H9 (cell line): ENCODE data around the gene MRPL23. TPM values are rescaled to one million over a fixed set of nuclear protein-coding genes. Genes with fewer than 3 reads are reported as not detected.

ENCODE experiments used
- DNase-seq: peaks from one replicate; pipeline ENCODE4 v3.0.0-alpha.2; 2017
- H2AFZ ChIP-seq: one replicate; pipeline ENCODE4 v1.6.1; 2013; ENCODE audit warnings: mild to moderate bottlenecking, low read length, control low read depth, moderate library complexity
- H2AK5ac ChIP-seq: 2 replicates; pipeline ENCODE4 v1.6.1; 2013; ENCODE audit warnings: low read length, control low read depth, mixed read lengths; ENCODE audit not compliant: insufficient read length
- H2BK120ac ChIP-seq: one replicate; pipeline ENCODE4 v1.6.1; 2013; ENCODE audit warnings: low read depth, mild to moderate bottlenecking, low read length, control low read depth, inconsistent platforms; ENCODE audit not compliant: poor library complexity, severe bottlenecking
- H2BK12ac ChIP-seq: 2 replicates; pipeline ENCODE4 v1.6.1; 2013; ENCODE audit warnings: low read length, control low read depth, mixed read lengths, low read depth; ENCODE audit not compliant: insufficient read length
- H2BK15ac ChIP-seq: 2 replicates; pipeline ENCODE4 v1.6.1; 2013; ENCODE audit warnings: low read depth, low read length, control low read depth
- H2BK20ac ChIP-seq: one replicate; pipeline ENCODE4 v1.6.1; 2013; ENCODE audit warnings: low read depth, mild to moderate bottlenecking, low read length, control low read depth, inconsistent platforms; ENCODE audit not compliant: poor library complexity, severe bottlenecking
- H2BK5ac ChIP-seq: 2 replicates; pipeline ENCODE4 v1.6.1; 2013; ENCODE audit warnings: low read length, control low read depth, mixed read lengths; ENCODE audit not compliant: insufficient read length
- H3K14ac ChIP-seq: 2 replicates; pipeline ENCODE4 v1.6.1; 2013; ENCODE audit warnings: low read length, control low read depth; ENCODE audit not compliant: insufficient read depth
- H3K18ac ChIP-seq: 2 replicates; pipeline ENCODE4 v1.6.1; 2013; ENCODE audit warnings: low read depth, mild to moderate bottlenecking, mixed read lengths, low read length, control low read depth; ENCODE audit not compliant: insufficient read length
- H3K23ac ChIP-seq: 2 replicates; pipeline ENCODE4 v1.6.1; 2013; ENCODE audit warnings: low read length, control low read depth, mixed read lengths, low read depth; ENCODE audit not compliant: insufficient read length
- H3K23me2 ChIP-seq: 2 replicates; pipeline ENCODE4 v1.6.1; 2013; ENCODE audit warnings: low read depth, mild to moderate bottlenecking, mixed read lengths, low read length, control low read depth; ENCODE audit not compliant: insufficient read length, poor library complexity, severe bottlenecking
- H3K27ac ChIP-seq: 2 replicates; pipeline ENCODE4 v1.5.1; 2013; ENCODE audit warnings: low read length, control low read depth, mixed read lengths, low read depth; ENCODE audit not compliant: insufficient read length
- H3K27me3 ChIP-seq: 2 replicates; pipeline ENCODE4 v1.6.1; 2013; ENCODE audit warnings: low read length, control low read depth, inconsistent platforms; ENCODE audit not compliant: insufficient read depth
- H3K4ac ChIP-seq: 2 replicates; pipeline ENCODE4 v1.6.1; 2013; ENCODE audit warnings: low read depth, mild to moderate bottlenecking, control low read depth, inconsistent platforms, low read length, moderate library complexity
- H3K4me1 ChIP-seq: 2 replicates; pipeline ENCODE4 v1.6.1; 2013; ENCODE audit warnings: low read length, control low read depth, inconsistent platforms; ENCODE audit not compliant: insufficient read depth
- H3K4me2 ChIP-seq: 2 replicates; pipeline ENCODE4 v1.6.1; 2013; ENCODE audit warnings: low read length, control low read depth, mixed read lengths; ENCODE audit not compliant: insufficient read length, insufficient read depth
- H3K56ac ChIP-seq: 2 replicates; pipeline ENCODE4 v1.6.1; 2013; ENCODE audit warnings: low read depth, mild to moderate bottlenecking, mixed read lengths, low read length, control low read depth; ENCODE audit not compliant: insufficient read length
- H3K79me1 ChIP-seq: 2 replicates; pipeline ENCODE4 v1.6.1; 2013; ENCODE audit warnings: low read depth, mild to moderate bottlenecking, moderate library complexity, low read length, control low read depth, inconsistent platforms; ENCODE audit not compliant: insufficient read depth, poor library complexity, severe bottlenecking
- H3K79me2 ChIP-seq: 2 replicates; pipeline ENCODE4 v1.6.1; 2013; ENCODE audit warnings: low read length, control low read depth, inconsistent platforms; ENCODE audit not compliant: insufficient read depth
- H3K9ac ChIP-seq: 2 replicates; pipeline ENCODE4 v1.6.1; 2013; ENCODE audit warnings: low read length, control low read depth, mixed read lengths; ENCODE audit not compliant: insufficient read length; ENCODE audit errors: extremely low read depth
- H3K9me3 ChIP-seq: one replicate; pipeline ENCODE4 v1.6.1; 2013; ENCODE audit warnings: low read depth, low read length, inconsistent platforms; ENCODE audit not compliant: control insufficient read depth
- H3T11ph ChIP-seq: one replicate; pipeline ENCODE4 v1.6.1; 2013; ENCODE audit warnings: mild to moderate bottlenecking, low read length, control low read depth, inconsistent platforms
- H4K20me1 ChIP-seq: one replicate; pipeline ENCODE4 v1.6.1; 2013; ENCODE audit not compliant: control insufficient read depth, insufficient read length, insufficient read depth
- H4K5ac ChIP-seq: 2 replicates; pipeline ENCODE4 v1.6.1; 2013; ENCODE audit warnings: low read depth, mild to moderate bottlenecking, mixed read lengths, low read length, control low read depth; ENCODE audit not compliant: insufficient read length
- H4K8ac ChIP-seq: replicated peaks from 2 replicates; pipeline ENCODE4 v1.6.1; 2013; ENCODE audit warnings: low read length, control low read depth, mixed read lengths, low read depth; ENCODE audit not compliant: insufficient read length
- H4K91ac ChIP-seq: 2 replicates; pipeline ENCODE4 v1.6.1; 2013; ENCODE audit warnings: low read depth, mild to moderate bottlenecking, moderate library complexity, mixed read lengths, low read length, control low read depth; ENCODE audit not compliant: insufficient read length
- H3K27ac Mint-ChIP-seq, 3 experiments: 2 replicates in 2 of 3; 3 replicates in 1 of 3; pipeline ENCODE4 v1.8.0; 2020 to 2021; ENCODE audit warnings: mixed read lengths in 3 of 3, mild to moderate bottlenecking in 1 of 3, moderate library complexity in 1 of 3
- H3K27me3 Mint-ChIP-seq: 2 replicates; pipeline ENCODE4 v1.8.0; 2021; ENCODE audit warnings: low read depth, mild to moderate bottlenecking, moderate library complexity, mixed read lengths
- H3K36me3 Mint-ChIP-seq, 3 experiments: 2 replicates in 2 of 3; 3 replicates in 1 of 3; pipeline ENCODE4 v1.8.0; 2020 to 2021; ENCODE audit warnings: low read depth in 3 of 3, mixed read lengths in 3 of 3; ENCODE audit not compliant: insufficient read depth in 1 of 3
- H3K4me1 Mint-ChIP-seq, 2 experiments: 2 replicates each; pipeline ENCODE4 v1.8.0; 2020; ENCODE audit warnings: mixed read lengths in 2 of 2
- H3K4me3 Mint-ChIP-seq, 2 experiments: 2 replicates in 1 of 2; 3 replicates in 1 of 2; pipeline ENCODE4 v1.8.0; 2020 to 2021; ENCODE audit warnings: mild to moderate bottlenecking in 2 of 2, mixed read lengths in 2 of 2, moderate library complexity in 1 of 2
- H3K9me3 Mint-ChIP-seq, 2 experiments: 2 replicates in 1 of 2; 3 replicates in 1 of 2; pipeline ENCODE4 v1.8.0; 2020; ENCODE audit warnings: mild to moderate bottlenecking in 2 of 2, mixed read lengths in 2 of 2, moderate library complexity in 1 of 2
- CTCF ChIP-seq: fragments of 200-600 bp; sonication (generic); conservative IDR thresholded peaks from 3 replicates; pipeline ENCODE4 v1.8.0; 2021; ENCODE audit warnings: antibody characterized with exemption, mild to moderate bottlenecking
- WGBS: extraction: QIAGEN DNeasy Blood & Tissue Kit; methylation state at CpG from one replicate; pipeline ENCODE4 v1.1.7; 2013; ENCODE audit warnings: missing lambda C conversion rate, low lambda C conversion rate, mixed read lengths; ENCODE audit not compliant: insufficient read length; ENCODE audit errors: extremely low coverage; 5-methylcytosine and 5-hydroxymethylcytosine counted together
- total RNA-seq: library from RNA; stranded (reverse); gene quantifications from 2 replicates; pipeline ENCODE4 v1.2.1, GENCODE V29; 2021

MRPL23 gene
- total RNA-seq, 1 experiment from 2014 or later: 67.3 TPM

DNA sequence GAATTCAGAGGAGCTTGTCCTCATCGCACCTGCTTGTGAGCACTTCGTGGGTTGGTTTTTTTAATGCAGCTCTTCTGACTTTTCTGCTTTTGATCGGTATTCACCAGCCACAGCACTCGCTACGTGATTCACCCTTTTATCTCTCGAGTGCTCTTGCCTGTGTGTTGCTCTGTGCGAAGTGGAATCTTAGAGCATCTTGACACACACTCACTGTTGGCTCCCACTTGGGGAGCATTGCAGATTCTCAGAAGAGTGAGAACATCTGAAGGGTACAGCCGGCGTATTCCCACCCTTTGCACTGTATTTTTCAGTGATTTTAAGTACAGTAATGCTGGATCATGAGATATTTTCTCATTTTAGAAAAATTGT, 16.7 kb upstream of the MRPL23 start:
- Histone ChIP-seq H2BK120ac (no peak overlapping the region), H3K23me2 (peaks cover 6% of the 10 kb centered on the region), H3K79me1 (no peaks in the 10 kb centered on the region), H3K79me2 (no peaks in the 10 kb centered on the region), H3K9ac (no peak overlapping the region), H2AK5ac (no peak overlapping the region), H3K4ac (no peak overlapping the region), H3K23ac (no peak overlapping the region), H2BK12ac (no peak overlapping the region), H3K9me3 (no peaks in the 10 kb centered on the region), H3T11ph (no peak overlapping the region), H2BK20ac (no peak overlapping the region), H2AFZ (no peak overlapping the region), H4K5ac (no peak overlapping the region), H2BK15ac (no peak overlapping the region), H3K14ac (no peak overlapping the region), H3K4me1 (no peaks in the 10 kb centered on the region), H3K18ac (no peak overlapping the region), H3K27ac (no peak overlapping the region), H3K4me2 (no peak overlapping the region), H4K8ac (no peak overlapping the region), H4K20me1 (no peaks in the 10 kb centered on the region), H3K27me3 (no peaks in the 10 kb centered on the region), H3K56ac (no peak overlapping the region), H2BK5ac (no peak overlapping the region), H4K91ac (no peak overlapping the region)
- H3K27ac Mint-ChIP-seq: no peak overlapping the region
- no peak overlapping the region for H3K4me3 Mint-ChIP-seq
- no peak for TF ChIP-seq CTCF
- H3K27me3 Mint-ChIP-seq: peaks cover 19% of the 10 kb centered on the region
- no peaks in the 10 kb centered on the region for H3K9me3 Mint-ChIP-seq
- DNase-seq: no peak
- WGBS: no CpG with 5 or more reads among the region's 9 CpGs
- H3K36me3 Mint-ChIP-seq: no peaks in the 10 kb centered on the region
- H3K4me1 Mint-ChIP-seq: peaks cover 0 to 6% of the 10 kb centered on the region in 2 experiments; a peak in 1 of 4 replicates
